CD4-positive, alpha-beta T cell treated with Interferon gamma for 1 hour (primary cell): ENCODE results near the gene CCSER1.
"Not testable (repeated sequence)": the region's sequence is repeated elsewhere in the genome, so short reads cannot be mapped to it uniquely, and the experiment has no call there.

Experiments
- DNase-seq: peaks from one replicate; pipeline ENCODE4 v3.0.0-alpha.2; 2020

The CCSER1 gene

GRCh38 chr4:90306810-90307209, 179.6 kb downstream of the CCSER1 start:
- DNase-seq = no peak

GRCh38 chr4:90317140-90317539, 189.9 kb downstream of the CCSER1 start:
- not testable (repeated sequence) for DNase-seq

GRCh38 chr4:90317785-90318184, 190.6 kb downstream of the CCSER1 start:
- no peak for DNase-seq

- no peak for DNase-seq
Observed at GRCh38 chr4:90318193-90318592, 191.0 kb downstream of the CCSER1 start.

- DNase-seq = no peak
Observed at GRCh38 chr4:90328558-90328957, 201.4 kb downstream of the CCSER1 start.

GRCh38 chr4:90330546-90330945, 203.4 kb downstream of the CCSER1 start:
- no peak for DNase-seq

- no peak for DNase-seq
Observed at GRCh38 chr4:90345549-90346215, 218.5 kb downstream of the CCSER1 start.

GRCh38 chr4:90349636-90350035, 222.4 kb downstream of the CCSER1 start:
- DNase-seq = no peak

GRCh38 chr4:90357117-90357710, 230.0 kb downstream of the CCSER1 start:
- no peak for DNase-seq

- DNase-seq = no peak
Observed at GRCh38 chr4:90375081-90375480, 247.9 kb downstream of the CCSER1 start.

- DNase-seq = no peak
Observed at GRCh38 chr4:90393215-90393614, 266.0 kb downstream of the CCSER1 start.

GRCh38 chr4:90403781-90404180, 276.6 kb downstream of the CCSER1 start:
- no peak for DNase-seq

- DNase-seq = not testable (repeated sequence)
Observed at GRCh38 chr4:90407897-90408296, 280.7 kb downstream of the CCSER1 start.

- not testable (repeated sequence) for DNase-seq
Observed at GRCh38 chr4:90412786-90413185, 285.6 kb downstream of the CCSER1 start.

- no peak for DNase-seq
Observed at GRCh38 chr4:90415116-90415515, 287.9 kb downstream of the CCSER1 start.

- no peak for DNase-seq
Observed at GRCh38 chr4:90419124-90419711, 292.0 kb downstream of the CCSER1 start.

GRCh38 chr4:90421161-90421560, 294.0 kb downstream of the CCSER1 start:
- DNase-seq = no peak

GRCh38 chr4:90425893-90426292, 298.7 kb downstream of the CCSER1 start:
- DNase-seq = no peak

GRCh38 chr4:90438522-90438921, 311.3 kb downstream of the CCSER1 start:
- no peak for DNase-seq

GRCh38 chr4:90441770-90442169, 314.6 kb downstream of the CCSER1 start:
- DNase-seq = no peak

GRCh38 chr4:90442619-90443018, 315.4 kb downstream of the CCSER1 start:
- no peak for DNase-seq

GRCh38 chr4:90443231-90443630, 316.0 kb downstream of the CCSER1 start:
- no peak for DNase-seq

- DNase-seq = no peak
Observed at GRCh38 chr4:90444904-90445303, 317.7 kb downstream of the CCSER1 start.

- DNase-seq = no peak
Observed at GRCh38 chr4:90445380-90445779, 318.2 kb downstream of the CCSER1 start.

- no peak for DNase-seq
Observed at GRCh38 chr4:90449626-90450025, 322.4 kb downstream of the CCSER1 start.
